H9 (cell line): Measurements from ENCODE around the gene MCCC2. TPM values are rescaled to one million over a fixed set of nuclear protein-coding genes. Genes with fewer than 3 reads are reported as not detected.

Source experiments
- DNase-seq: peaks from one replicate; pipeline ENCODE4 v3.0.0-alpha.2; 2017
- H2AFZ ChIP-seq: one replicate; pipeline ENCODE4 v1.6.1; 2013; ENCODE audit warnings: mild to moderate bottlenecking, low read length, control low read depth, moderate library complexity
- H2AK5ac ChIP-seq: 2 replicates; pipeline ENCODE4 v1.6.1; 2013; ENCODE audit warnings: low read length, control low read depth, mixed read lengths; ENCODE audit not compliant: insufficient read length
- H2BK120ac ChIP-seq: one replicate; pipeline ENCODE4 v1.6.1; 2013; ENCODE audit warnings: low read depth, mild to moderate bottlenecking, low read length, control low read depth, inconsistent platforms; ENCODE audit not compliant: poor library complexity, severe bottlenecking
- H2BK12ac ChIP-seq: 2 replicates; pipeline ENCODE4 v1.6.1; 2013; ENCODE audit warnings: low read length, control low read depth, mixed read lengths, low read depth; ENCODE audit not compliant: insufficient read length
- H2BK15ac ChIP-seq: 2 replicates; pipeline ENCODE4 v1.6.1; 2013; ENCODE audit warnings: low read depth, low read length, control low read depth
- H2BK20ac ChIP-seq: one replicate; pipeline ENCODE4 v1.6.1; 2013; ENCODE audit warnings: low read depth, mild to moderate bottlenecking, low read length, control low read depth, inconsistent platforms; ENCODE audit not compliant: poor library complexity, severe bottlenecking
- H2BK5ac ChIP-seq: 2 replicates; pipeline ENCODE4 v1.6.1; 2013; ENCODE audit warnings: low read length, control low read depth, mixed read lengths; ENCODE audit not compliant: insufficient read length
- H3K14ac ChIP-seq: 2 replicates; pipeline ENCODE4 v1.6.1; 2013; ENCODE audit warnings: low read length, control low read depth; ENCODE audit not compliant: insufficient read depth
- H3K18ac ChIP-seq: 2 replicates; pipeline ENCODE4 v1.6.1; 2013; ENCODE audit warnings: low read depth, mild to moderate bottlenecking, mixed read lengths, low read length, control low read depth; ENCODE audit not compliant: insufficient read length
- H3K23ac ChIP-seq: 2 replicates; pipeline ENCODE4 v1.6.1; 2013; ENCODE audit warnings: low read length, control low read depth, mixed read lengths, low read depth; ENCODE audit not compliant: insufficient read length
- H3K23me2 ChIP-seq: 2 replicates; pipeline ENCODE4 v1.6.1; 2013; ENCODE audit warnings: low read depth, mild to moderate bottlenecking, mixed read lengths, low read length, control low read depth; ENCODE audit not compliant: insufficient read length, poor library complexity, severe bottlenecking
- H3K27ac ChIP-seq: 2 replicates; pipeline ENCODE4 v1.5.1; 2013; ENCODE audit warnings: low read length, control low read depth, mixed read lengths, low read depth; ENCODE audit not compliant: insufficient read length
- H3K27me3 ChIP-seq: 2 replicates; pipeline ENCODE4 v1.6.1; 2013; ENCODE audit warnings: low read length, control low read depth, inconsistent platforms; ENCODE audit not compliant: insufficient read depth
- H3K4ac ChIP-seq: 2 replicates; pipeline ENCODE4 v1.6.1; 2013; ENCODE audit warnings: low read depth, mild to moderate bottlenecking, control low read depth, inconsistent platforms, low read length, moderate library complexity
- H3K4me1 ChIP-seq: 2 replicates; pipeline ENCODE4 v1.6.1; 2013; ENCODE audit warnings: low read length, control low read depth, inconsistent platforms; ENCODE audit not compliant: insufficient read depth
- H3K4me2 ChIP-seq: 2 replicates; pipeline ENCODE4 v1.6.1; 2013; ENCODE audit warnings: low read length, control low read depth, mixed read lengths; ENCODE audit not compliant: insufficient read length, insufficient read depth
- H3K56ac ChIP-seq: 2 replicates; pipeline ENCODE4 v1.6.1; 2013; ENCODE audit warnings: low read depth, mild to moderate bottlenecking, mixed read lengths, low read length, control low read depth; ENCODE audit not compliant: insufficient read length
- H3K79me1 ChIP-seq: 2 replicates; pipeline ENCODE4 v1.6.1; 2013; ENCODE audit warnings: low read depth, mild to moderate bottlenecking, moderate library complexity, low read length, control low read depth, inconsistent platforms; ENCODE audit not compliant: insufficient read depth, poor library complexity, severe bottlenecking
- H3K79me2 ChIP-seq: 2 replicates; pipeline ENCODE4 v1.6.1; 2013; ENCODE audit warnings: low read length, control low read depth, inconsistent platforms; ENCODE audit not compliant: insufficient read depth
- H3K9ac ChIP-seq: 2 replicates; pipeline ENCODE4 v1.6.1; 2013; ENCODE audit warnings: low read length, control low read depth, mixed read lengths; ENCODE audit not compliant: insufficient read length; ENCODE audit errors: extremely low read depth
- H3K9me3 ChIP-seq: one replicate; pipeline ENCODE4 v1.6.1; 2013; ENCODE audit warnings: low read depth, low read length, inconsistent platforms; ENCODE audit not compliant: control insufficient read depth
- H3T11ph ChIP-seq: one replicate; pipeline ENCODE4 v1.6.1; 2013; ENCODE audit warnings: mild to moderate bottlenecking, low read length, control low read depth, inconsistent platforms
- H4K20me1 ChIP-seq: one replicate; pipeline ENCODE4 v1.6.1; 2013; ENCODE audit not compliant: control insufficient read depth, insufficient read length, insufficient read depth
- H4K5ac ChIP-seq: 2 replicates; pipeline ENCODE4 v1.6.1; 2013; ENCODE audit warnings: low read depth, mild to moderate bottlenecking, mixed read lengths, low read length, control low read depth; ENCODE audit not compliant: insufficient read length
- H4K8ac ChIP-seq: replicated peaks from 2 replicates; pipeline ENCODE4 v1.6.1; 2013; ENCODE audit warnings: low read length, control low read depth, mixed read lengths, low read depth; ENCODE audit not compliant: insufficient read length
- H4K91ac ChIP-seq: 2 replicates; pipeline ENCODE4 v1.6.1; 2013; ENCODE audit warnings: low read depth, mild to moderate bottlenecking, moderate library complexity, mixed read lengths, low read length, control low read depth; ENCODE audit not compliant: insufficient read length
- H3K27ac Mint-ChIP-seq, 3 experiments: 2 replicates in 2 of 3; 3 replicates in 1 of 3; pipeline ENCODE4 v1.8.0; 2020 to 2021; ENCODE audit warnings: mixed read lengths in 3 of 3, mild to moderate bottlenecking in 1 of 3, moderate library complexity in 1 of 3
- H3K27me3 Mint-ChIP-seq: 2 replicates; pipeline ENCODE4 v1.8.0; 2021; ENCODE audit warnings: low read depth, mild to moderate bottlenecking, moderate library complexity, mixed read lengths
- H3K36me3 Mint-ChIP-seq, 3 experiments: 2 replicates in 2 of 3; 3 replicates in 1 of 3; pipeline ENCODE4 v1.8.0; 2020 to 2021; ENCODE audit warnings: low read depth in 3 of 3, mixed read lengths in 3 of 3; ENCODE audit not compliant: insufficient read depth in 1 of 3
- H3K4me1 Mint-ChIP-seq, 2 experiments: 2 replicates each; pipeline ENCODE4 v1.8.0; 2020; ENCODE audit warnings: mixed read lengths in 2 of 2
- H3K4me3 Mint-ChIP-seq, 2 experiments: 2 replicates in 1 of 2; 3 replicates in 1 of 2; pipeline ENCODE4 v1.8.0; 2020 to 2021; ENCODE audit warnings: mild to moderate bottlenecking in 2 of 2, mixed read lengths in 2 of 2, moderate library complexity in 1 of 2
- H3K9me3 Mint-ChIP-seq, 2 experiments: 2 replicates in 1 of 2; 3 replicates in 1 of 2; pipeline ENCODE4 v1.8.0; 2020; ENCODE audit warnings: mild to moderate bottlenecking in 2 of 2, mixed read lengths in 2 of 2, moderate library complexity in 1 of 2
- WGBS: extraction: QIAGEN DNeasy Blood & Tissue Kit; methylation state at CpG from one replicate; pipeline ENCODE4 v1.1.7; 2013; ENCODE audit warnings: missing lambda C conversion rate, low lambda C conversion rate, mixed read lengths; ENCODE audit not compliant: insufficient read length; ENCODE audit errors: extremely low coverage; 5-methylcytosine and 5-hydroxymethylcytosine counted together
- total RNA-seq: library from RNA; stranded (reverse); gene quantifications from 2 replicates; pipeline ENCODE4 v1.2.1, GENCODE V29; 2021
- TF ChIP-seq, protein P1 (sequence below): fragments of 200-600 bp; sonication (generic); conservative IDR thresholded peaks from 3 replicates; pipeline ENCODE4 v1.8.0; 2021; ENCODE audit warnings: antibody characterized with exemption, mild to moderate bottlenecking

MCCC2 gene
- total RNA-seq, 1 experiment from 2014 or later, result 62.7 TPM

DNA sequence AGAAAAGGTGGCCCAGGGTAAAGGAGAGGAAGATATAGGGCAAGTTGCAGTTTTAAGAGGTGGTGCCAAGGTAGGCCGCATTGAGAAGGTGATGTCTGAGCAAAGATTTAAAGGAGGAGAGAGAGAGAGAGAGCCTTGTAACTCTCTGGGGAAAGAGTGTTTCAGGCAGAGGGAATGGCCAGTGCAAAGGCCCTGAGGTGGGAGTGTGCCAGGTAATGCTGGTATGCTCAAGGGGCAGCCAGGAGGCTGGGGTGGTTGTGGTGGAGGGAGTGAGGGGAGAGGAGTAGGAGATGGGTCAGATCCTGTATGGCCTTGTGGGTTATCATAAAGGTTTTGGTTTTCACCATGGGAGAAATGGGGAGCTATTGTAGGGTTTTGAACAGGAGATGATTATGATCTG is 9.9 kb downstream of the MCCC2 start:
- Histone ChIP-seq H2BK120ac (no peak overlapping the region), H4K20me1 (no peaks in the 10 kb centered on the region), H3K9ac (no peak overlapping the region), H2AK5ac (no peak overlapping the region), H3K23ac (no peak overlapping the region), H4K91ac (no peak overlapping the region), H3K4ac (no peak overlapping the region), H3K56ac (no peak overlapping the region), H4K8ac (no peak overlapping the region), H3T11ph (no peak overlapping the region), H3K27ac (no peak overlapping the region), H2BK15ac (no peak overlapping the region), H4K5ac (no peak overlapping the region), H2BK20ac (no peak overlapping the region), H3K4me2 (no peak overlapping the region), H3K27me3 (no peaks in the 10 kb centered on the region), H2BK5ac (no peak overlapping the region), H3K9me3 (no peaks in the 10 kb centered on the region), H3K14ac (no peak overlapping the region), H3K18ac (no peak overlapping the region), H3K4me1 (no peaks in the 10 kb centered on the region), H3K23me2 (no peaks in the 10 kb centered on the region), H3K79me2 (no peaks in the 10 kb centered on the region; the same call in 1 of the 2 replicates), H3K79me1 (no peaks in the 10 kb centered on the region), H2BK12ac (no peak overlapping the region), H2AFZ (no peak overlapping the region)
- no CpG with 5 or more reads among the region's 1 CpG for WGBS
- Mint-ChIP-seq H3K27me3 (no peaks in the 10 kb centered on the region), H3K27ac (no peak overlapping the region; a peak in 3 of 7 replicates), H3K4me1 (no peaks in the 10 kb centered on the region), H3K4me3 (no peak overlapping the region), H3K36me3 (peaks cover 28 to 54% (median 52%) of the 10 kb centered on the region in 3 experiments; a peak in 6 of 7 replicates), H3K9me3 (no peaks in the 10 kb centered on the region)
- no peak for DNase-seq
- TF ChIP-seq, protein P1, sequence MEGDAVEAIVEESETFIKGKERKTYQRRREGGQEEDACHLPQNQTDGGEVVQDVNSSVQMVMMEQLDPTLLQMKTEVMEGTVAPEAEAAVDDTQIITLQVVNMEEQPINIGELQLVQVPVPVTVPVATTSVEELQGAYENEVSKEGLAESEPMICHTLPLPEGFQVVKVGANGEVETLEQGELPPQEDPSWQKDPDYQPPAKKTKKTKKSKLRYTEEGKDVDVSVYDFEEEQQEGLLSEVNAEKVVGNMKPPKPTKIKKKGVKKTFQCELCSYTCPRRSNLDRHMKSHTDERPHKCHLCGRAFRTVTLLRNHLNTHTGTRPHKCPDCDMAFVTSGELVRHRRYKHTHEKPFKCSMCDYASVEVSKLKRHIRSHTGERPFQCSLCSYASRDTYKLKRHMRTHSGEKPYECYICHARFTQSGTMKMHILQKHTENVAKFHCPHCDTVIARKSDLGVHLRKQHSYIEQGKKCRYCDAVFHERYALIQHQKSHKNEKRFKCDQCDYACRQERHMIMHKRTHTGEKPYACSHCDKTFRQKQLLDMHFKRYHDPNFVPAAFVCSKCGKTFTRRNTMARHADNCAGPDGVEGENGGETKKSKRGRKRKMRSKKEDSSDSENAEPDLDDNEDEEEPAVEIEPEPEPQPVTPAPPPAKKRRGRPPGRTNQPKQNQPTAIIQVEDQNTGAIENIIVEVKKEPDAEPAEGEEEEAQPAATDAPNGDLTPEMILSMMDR, result no peak
